KMS-11 (cell line): ENCODE measurements around the gene CCP110.

Source experiments
- H2AFZ ChIP-seq: fragments of 200-600 bp; sonication (generic); 2 replicates; pipeline ENCODE4 v1.6.1; 2016; ENCODE audit warnings: antibody characterized with exemption, mixed run types, low read depth
- H3K27ac ChIP-seq: fragments of 200-600 bp; sonication (generic); 2 replicates; pipeline ENCODE4 v1.6.1; 2016; ENCODE audit warnings: mild to moderate bottlenecking, mixed run types
- H3K27me3 ChIP-seq: fragments of 200-600 bp; sonication (generic); 2 replicates; pipeline ENCODE4 v1.6.1; 2017; ENCODE audit warnings: mild to moderate bottlenecking, low read depth, mixed run types, moderate library complexity; ENCODE audit not compliant: insufficient read depth
- H3K36me3 ChIP-seq: fragments of 200-600 bp; sonication (generic); 2 replicates; pipeline ENCODE4 v1.6.1; 2017; ENCODE audit warnings: mild to moderate bottlenecking, mixed run types; ENCODE audit not compliant: insufficient read depth
- H3K4me1 ChIP-seq: fragments of 200-600 bp; sonication (generic); 2 replicates; pipeline ENCODE4 v1.6.1; 2016; ENCODE audit warnings: mild to moderate bottlenecking, low read depth, mixed run types; ENCODE audit not compliant: poor library complexity, severe bottlenecking
- H3K4me2 ChIP-seq: fragments of 200-600 bp; sonication (generic); 2 replicates; pipeline ENCODE4 v1.7.0; 2016; ENCODE audit warnings: mild to moderate bottlenecking, mixed run types
- H3K4me3 ChIP-seq: fragments of 200-600 bp; sonication (generic); IDR thresholded peaks from 2 replicates; pipeline ENCODE4 v1.6.1; 2017; ENCODE audit warnings: low read depth, low read length, mixed read lengths; ENCODE audit not compliant: insufficient read depth
- H3K79me2 ChIP-seq: fragments of 200-600 bp; sonication (generic); 2 replicates; pipeline ENCODE4 v1.6.1; 2016; ENCODE audit warnings: low read depth, mixed run types; ENCODE audit not compliant: insufficient read depth
- H3K9ac ChIP-seq: fragments of 200-600 bp; sonication (generic); 2 replicates; pipeline ENCODE4 v1.6.1; 2016; ENCODE audit warnings: mild to moderate bottlenecking, mixed run types
- H4K20me1 ChIP-seq: fragments of 200-600 bp; sonication (generic); 2 replicates; pipeline ENCODE4 v1.6.1; 2016; ENCODE audit warnings: mild to moderate bottlenecking, mixed run types; ENCODE audit not compliant: insufficient read depth
- CTCF ChIP-seq: fragments of 200-600 bp; sonication (generic); conservative IDR thresholded peaks from 2 replicates; pipeline ENCODE4 v1.6.1; 2017; ENCODE audit warnings: low read depth, mild to moderate bottlenecking, antibody characterized with exemption, low read length, moderate library complexity, mixed read lengths

Gene CCP110

GRCh38 chr16:19588661-19589060 lies 64.9 kb downstream of the CCP110 start:
- no peaks in the 10 kb centered on the region for H3K79me2 ChIP-seq
- H3K27me3 ChIP-seq, result no peaks in the 10 kb centered on the region
- no peak overlapping the region for H3K4me3 ChIP-seq
- no peak overlapping the region for H3K4me2 ChIP-seq
- no peaks in the 10 kb centered on the region for H4K20me1 ChIP-seq
- H2AFZ ChIP-seq, result no peak overlapping the region
- no peak for TF ChIP-seq CTCF
- no peak overlapping the region for H3K27ac ChIP-seq
- no peak overlapping the region for H3K9ac ChIP-seq
- no peaks in the 10 kb centered on the region for H3K4me1 ChIP-seq
- no peaks in the 10 kb centered on the region for H3K36me3 ChIP-seq

GRCh38 chr16:19589106-19589505 lies 65.4 kb downstream of the CCP110 start:
- Histone ChIP-seq H3K79me2 (no peaks in the 10 kb centered on the region), H2AFZ (no peak overlapping the region), H3K4me2 (no peak overlapping the region), H3K9ac (no peak overlapping the region), H3K27ac (no peak overlapping the region), H4K20me1 (no peaks in the 10 kb centered on the region), H3K27me3 (no peaks in the 10 kb centered on the region), H3K4me3 (no peak overlapping the region), H3K36me3 (no peaks in the 10 kb centered on the region), H3K4me1 (no peaks in the 10 kb centered on the region)
- TF ChIP-seq CTCF, result no peak

GRCh38 chr16:19589771-19590302 lies 66.1 kb downstream of the CCP110 start:
- Histone ChIP-seq H3K9ac (no peak overlapping the region), H3K27ac (no peak overlapping the region), H3K27me3 (no peaks in the 10 kb centered on the region), H3K79me2 (no peaks in the 10 kb centered on the region), H4K20me1 (no peaks in the 10 kb centered on the region), H3K4me1 (no peaks in the 10 kb centered on the region), H2AFZ (no peak overlapping the region), H3K4me3 (no peak overlapping the region), H3K4me2 (no peak overlapping the region), H3K36me3 (no peaks in the 10 kb centered on the region)
- TF ChIP-seq CTCF, result no peak

GRCh38 chr16:19595043-19595767 lies 71.5 kb downstream of the CCP110 start:
- Histone ChIP-seq H3K27ac (no peak overlapping the region), H3K27me3 (no peaks in the 10 kb centered on the region), H3K4me2 (no peak overlapping the region), H3K79me2 (no peaks in the 10 kb centered on the region), H4K20me1 (no peaks in the 10 kb centered on the region), H2AFZ (no peak overlapping the region), H3K9ac (no peak overlapping the region), H3K36me3 (no peaks in the 10 kb centered on the region), H3K4me1 (no peaks in the 10 kb centered on the region), H3K4me3 (no peak overlapping the region)
- no peak for TF ChIP-seq CTCF
